SU-DHL-6 (cell line): ENCODE data around the gene KHSRP.

Experiments used
- EZH2phosphoT487 ChIP-seq: fragments of 200-600 bp; sonication (generic), shearing (Covaris generic); conservative IDR thresholded peaks from 2 replicates; pipeline ENCODE4 v1.6.1; 2018; ENCODE audit warnings: mild to moderate bottlenecking, antibody characterized with exemption, low read length, moderate library complexity, mixed read lengths
- TF ChIP-seq, protein P1 (sequence below): fragments of 200-600 bp; sonication (generic); IDR thresholded peaks from one replicate; pipeline ENCODE4 v1.5.1; 2017; ENCODE audit warnings: antibody characterized with exemption, mild to moderate bottlenecking, low read length, moderate library complexity; ENCODE audit not compliant: insufficient read depth, poor library complexity, severe bottlenecking

- TF ChIP-seq, protein P1, sequence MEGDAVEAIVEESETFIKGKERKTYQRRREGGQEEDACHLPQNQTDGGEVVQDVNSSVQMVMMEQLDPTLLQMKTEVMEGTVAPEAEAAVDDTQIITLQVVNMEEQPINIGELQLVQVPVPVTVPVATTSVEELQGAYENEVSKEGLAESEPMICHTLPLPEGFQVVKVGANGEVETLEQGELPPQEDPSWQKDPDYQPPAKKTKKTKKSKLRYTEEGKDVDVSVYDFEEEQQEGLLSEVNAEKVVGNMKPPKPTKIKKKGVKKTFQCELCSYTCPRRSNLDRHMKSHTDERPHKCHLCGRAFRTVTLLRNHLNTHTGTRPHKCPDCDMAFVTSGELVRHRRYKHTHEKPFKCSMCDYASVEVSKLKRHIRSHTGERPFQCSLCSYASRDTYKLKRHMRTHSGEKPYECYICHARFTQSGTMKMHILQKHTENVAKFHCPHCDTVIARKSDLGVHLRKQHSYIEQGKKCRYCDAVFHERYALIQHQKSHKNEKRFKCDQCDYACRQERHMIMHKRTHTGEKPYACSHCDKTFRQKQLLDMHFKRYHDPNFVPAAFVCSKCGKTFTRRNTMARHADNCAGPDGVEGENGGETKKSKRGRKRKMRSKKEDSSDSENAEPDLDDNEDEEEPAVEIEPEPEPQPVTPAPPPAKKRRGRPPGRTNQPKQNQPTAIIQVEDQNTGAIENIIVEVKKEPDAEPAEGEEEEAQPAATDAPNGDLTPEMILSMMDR: no peak
- no peak for TF ChIP-seq EZH2phosphoT487
These were observed 49.8 kb downstream of the KHSRP start for GRCh38 chr19:6374711-6375410.
